ENCODE results near the gene MAPRE2. TPM values are rescaled to one million over a fixed set of nuclear protein-coding genes. Genes with fewer than 3 reads are reported as not detected.

MAPRE2 gene
- total RNA-seq, 2 donors from 2014 or later, result 25.5 to 32.2 TPM

- TF ChIP-seq, protein P1, sequence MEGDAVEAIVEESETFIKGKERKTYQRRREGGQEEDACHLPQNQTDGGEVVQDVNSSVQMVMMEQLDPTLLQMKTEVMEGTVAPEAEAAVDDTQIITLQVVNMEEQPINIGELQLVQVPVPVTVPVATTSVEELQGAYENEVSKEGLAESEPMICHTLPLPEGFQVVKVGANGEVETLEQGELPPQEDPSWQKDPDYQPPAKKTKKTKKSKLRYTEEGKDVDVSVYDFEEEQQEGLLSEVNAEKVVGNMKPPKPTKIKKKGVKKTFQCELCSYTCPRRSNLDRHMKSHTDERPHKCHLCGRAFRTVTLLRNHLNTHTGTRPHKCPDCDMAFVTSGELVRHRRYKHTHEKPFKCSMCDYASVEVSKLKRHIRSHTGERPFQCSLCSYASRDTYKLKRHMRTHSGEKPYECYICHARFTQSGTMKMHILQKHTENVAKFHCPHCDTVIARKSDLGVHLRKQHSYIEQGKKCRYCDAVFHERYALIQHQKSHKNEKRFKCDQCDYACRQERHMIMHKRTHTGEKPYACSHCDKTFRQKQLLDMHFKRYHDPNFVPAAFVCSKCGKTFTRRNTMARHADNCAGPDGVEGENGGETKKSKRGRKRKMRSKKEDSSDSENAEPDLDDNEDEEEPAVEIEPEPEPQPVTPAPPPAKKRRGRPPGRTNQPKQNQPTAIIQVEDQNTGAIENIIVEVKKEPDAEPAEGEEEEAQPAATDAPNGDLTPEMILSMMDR (IDR thresholded peaks at IDR 0.05), result no peak
- Histone ChIP-seq H3K4me1 (no peaks in the 10 kb centered on the region), H3K4me3 (no peak overlapping the region), H3K27me3 (no peaks in the 10 kb centered on the region), H3K27ac (no peak overlapping the region), H3K9me3 (no peaks in the 10 kb centered on the region), H3K36me3 (no peaks in the 10 kb centered on the region), H3K9ac (ENCODE audit: low read depth in 2 of 2, low read length in 2 of 2) (no peak overlapping the region)
- DNase-seq, result no peak
- intact Hi-C loops (cut with DNase I), result no loop called here
Observed at GRCh38 chr18:35076135-35076924, 35.1 kb downstream of the MAPRE2 start.

- intact Hi-C loops (cut with DNase I), result no loop called here
- Histone ChIP-seq H3K27me3 (no peaks in the 10 kb centered on the region), H3K4me3 (no peak overlapping the region), H3K36me3 (no peaks in the 10 kb centered on the region), H3K9ac (ENCODE audit: low read depth in 2 of 2, low read length in 2 of 2) (no peak overlapping the region), H3K27ac (no peak overlapping the region), H3K4me1 (no peaks in the 10 kb centered on the region), H3K9me3 (no peaks in the 10 kb centered on the region)
- no peak for DNase-seq
- TF ChIP-seq, protein P1 (IDR thresholded peaks at IDR 0.05), result no peak
Observed at GRCh38 chr18:35077937-35078336, 36.7 kb downstream of the MAPRE2 start.

DNA sequence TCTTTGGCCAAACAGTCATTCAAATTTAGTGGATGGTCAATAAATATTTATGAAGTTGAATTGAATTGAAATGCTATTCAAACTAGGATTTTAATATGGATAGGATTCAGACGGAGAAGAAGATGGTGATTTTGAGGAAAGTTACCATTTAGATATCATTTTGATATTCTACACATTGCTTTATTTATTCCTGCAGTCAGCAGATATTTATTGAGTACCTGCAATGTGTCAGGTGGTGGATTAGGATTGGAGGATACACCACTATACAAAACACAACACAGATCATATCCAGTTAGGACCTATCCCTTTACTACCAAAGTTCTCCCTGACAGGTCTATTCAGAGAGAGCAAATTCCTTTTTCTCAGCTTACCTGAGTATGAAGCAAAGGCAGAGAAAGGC is 38.8 kb downstream of the MAPRE2 start:
- Histone ChIP-seq H3K27me3 (no peaks in the 10 kb centered on the region), H3K27ac (no peak overlapping the region), H3K4me1 (no peaks in the 10 kb centered on the region), H3K36me3 (no peaks in the 10 kb centered on the region), H3K9me3 (no peaks in the 10 kb centered on the region), H3K4me3 (no peak overlapping the region), H3K9ac (ENCODE audit: low read depth in 2 of 2, low read length in 2 of 2) (no peak overlapping the region)
- TF ChIP-seq, protein P1 (IDR thresholded peaks at IDR 0.05), result no peak
- intact Hi-C loops (cut with DNase I), result no loop called here
- no peak for DNase-seq

DNA sequence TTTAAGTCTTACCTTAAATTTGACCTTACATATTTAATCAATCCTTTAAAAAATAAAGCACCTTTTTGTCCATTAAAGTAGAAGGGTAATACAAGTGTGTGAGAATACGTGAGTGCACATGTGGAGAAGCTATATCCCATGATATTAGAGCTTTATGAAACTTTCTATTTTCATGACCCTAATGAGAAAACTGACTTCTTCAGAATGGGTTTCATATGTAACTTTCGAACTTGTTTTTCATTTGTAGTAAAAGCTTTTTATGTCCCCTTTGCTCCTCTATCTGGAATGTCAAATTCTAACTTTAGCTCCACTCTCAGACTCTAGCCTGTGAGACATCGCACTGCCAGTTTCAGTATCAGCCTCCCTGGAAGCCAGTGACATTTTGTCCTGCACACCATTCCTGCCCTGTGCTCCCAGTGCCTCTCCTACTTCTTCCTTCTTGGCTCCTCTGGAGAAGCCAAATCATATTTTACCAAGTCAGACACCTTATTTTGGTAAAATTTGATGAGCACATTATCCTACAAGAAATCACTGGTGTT is 42.0 kb downstream of the MAPRE2 start:
- no peaks in the 10 kb centered on the region for H3K27me3 ChIP-seq

DNA sequence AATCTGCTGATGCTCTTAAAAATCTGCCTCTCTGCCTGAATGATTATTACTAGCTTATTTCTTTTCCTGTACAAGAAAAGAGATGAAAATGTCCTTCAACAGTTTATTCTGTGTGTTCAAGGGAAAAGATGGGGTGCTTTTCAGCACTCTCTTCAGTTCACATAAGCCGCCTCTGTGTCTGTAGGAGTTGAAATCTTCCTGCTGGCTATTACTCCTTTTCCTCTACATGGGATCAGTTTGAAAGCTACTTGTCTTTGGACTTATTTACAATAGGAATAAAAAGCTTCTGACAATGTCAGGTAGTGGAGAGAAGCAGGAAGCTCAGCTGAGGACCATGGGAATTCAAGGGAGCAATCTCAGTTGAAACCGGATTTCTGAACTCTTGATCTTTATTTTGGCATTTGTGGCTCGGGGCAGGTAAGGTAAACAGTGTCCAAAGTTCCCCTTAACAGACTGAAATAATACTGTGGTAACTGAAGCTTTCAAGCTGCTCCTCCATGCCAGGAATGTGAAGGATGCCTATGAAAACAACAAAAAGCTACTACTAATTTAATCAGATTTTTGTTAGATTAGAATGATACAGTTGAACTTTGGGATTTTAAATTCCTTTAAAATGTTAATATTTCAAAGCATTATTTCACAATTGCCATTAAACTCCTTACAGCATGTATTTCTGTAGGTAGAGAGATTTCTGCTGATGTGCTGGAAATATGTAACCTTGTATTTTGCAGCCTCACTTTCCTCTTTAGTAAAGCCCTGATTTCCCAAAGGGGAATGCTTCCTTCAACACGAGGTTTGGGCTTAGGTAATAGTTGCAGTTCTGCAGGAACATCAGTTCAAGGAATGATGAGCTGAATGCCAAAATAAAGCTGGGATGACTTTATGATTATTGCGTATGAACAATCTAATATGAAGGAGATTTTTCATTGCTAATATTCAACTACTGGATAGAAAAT is 43.6 kb downstream of the MAPRE2 start:
- no peaks in the 10 kb centered on the region for H3K9me3 ChIP-seq
- no peak overlapping the region for H3K9ac ChIP-seq (ENCODE audit: low read depth in 2 of 2, low read length in 2 of 2)
- no peaks in the 10 kb centered on the region for H3K4me1 ChIP-seq
- no peak overlapping the region for H3K4me3 ChIP-seq
- peak; percentile 33 for DNase-seq
- TF ChIP-seq, protein P1 (IDR thresholded peaks at IDR 0.05), result no peak
- no peaks in the 10 kb centered on the region for H3K27me3 ChIP-seq
- intact Hi-C loops (cut with DNase I), result no loop called here
- H3K27ac ChIP-seq, result no peak overlapping the region
- H3K36me3 ChIP-seq, result no peaks in the 10 kb centered on the region

More for the DNA sequence above, 42.0 kb downstream of the MAPRE2 start:
- Histone ChIP-seq H3K4me3 (no peak overlapping the region), H3K36me3 (no peaks in the 10 kb centered on the region), H3K27ac (no peak overlapping the region), H3K4me1 (no peaks in the 10 kb centered on the region), H3K9ac (ENCODE audit: low read depth in 2 of 2, low read length in 2 of 2) (no peak overlapping the region), H3K9me3 (no peaks in the 10 kb centered on the region)
- TF ChIP-seq, protein P1 (IDR thresholded peaks at IDR 0.05), result no peak
- intact Hi-C loops (cut with DNase I), result no loop called here
- no peak for DNase-seq
